Lung (tissue), 12 donors: Measurements from ENCODE around the gene GFOD1. TPM values are rescaled to one million over a fixed set of nuclear protein-coding genes. Genes with fewer than 3 reads are reported as not detected.

ENCODE experiments used
- ATAC-seq: fragments of 200-7000 bp; cut with Tn5 transposase; one replicate; pipeline ENCODE4 v1.9.1; 2020; ENCODE audit warnings: moderate number of reproducible peaks; ENCODE audit not compliant: insufficient read depth, low FRiP score
- DNase-seq, 3 donors: peaks; one replicate each; pipeline ENCODE4 v3.0.0-alpha.2; 2013 to 2017
- H3K27ac ChIP-seq, 2 donors: one replicate each; pipeline ENCODE4 v1.5.1; 2013; ENCODE audit warnings: mild to moderate bottlenecking in 2 of 2, moderate library complexity in 2 of 2, control low read depth in 1 of 2, inconsistent platforms in 1 of 2, low read depth in 1 of 2, low read length in 1 of 2
- H3K27me3 ChIP-seq, 3 donors: one replicate each; pipeline ENCODE4 v1.5.1; 2013; ENCODE audit warnings: low read length in 2 of 3; ENCODE audit not compliant: control insufficient read depth in 3 of 3, insufficient read depth in 3 of 3
- H3K36me3 ChIP-seq, 4 donors: one replicate each; pipeline ENCODE4 v1.5.1; 2013; ENCODE audit warnings: low read length in 4 of 4, mild to moderate bottlenecking in 1 of 4, moderate library complexity in 1 of 4; ENCODE audit not compliant: control insufficient read depth in 4 of 4, insufficient read depth in 4 of 4
- H3K4me1 ChIP-seq, 5 donors: one replicate each; pipeline ENCODE4 v1.5.1; 2013; ENCODE audit warnings: low read length in 5 of 5, mild to moderate bottlenecking in 2 of 5, moderate library complexity in 1 of 5; ENCODE audit not compliant: control insufficient read depth in 5 of 5, insufficient read depth in 5 of 5
- H3K4me3 ChIP-seq: one replicate; pipeline ENCODE4 v1.5.1; 2013; ENCODE audit warnings: mild to moderate bottlenecking, control low read depth, moderate library complexity
- H3K9ac ChIP-seq, 2 donors: one replicate each; pipeline ENCODE4 v1.5.1; 2013; ENCODE audit warnings: low read length in 2 of 2, control low read depth in 1 of 2; ENCODE audit not compliant: insufficient read depth in 1 of 2
- H3K9me3 ChIP-seq, 4 donors: one replicate each; pipeline ENCODE4 v1.5.1; 2013; ENCODE audit warnings: low read length in 3 of 4, mild to moderate bottlenecking in 1 of 4, moderate library complexity in 1 of 4; ENCODE audit not compliant: control insufficient read depth in 4 of 4, insufficient read depth in 3 of 4
- WGBS, 2 donors: extraction: QIAGEN DNeasy Blood & Tissue Kit; methylation state at CpG; one replicate each; pipeline ENCODE4 v1.1.7; 2013; 5-methylcytosine and 5-hydroxymethylcytosine counted together
- polyA plus RNA-seq, 2 donors: library from polyadenylated mRNA; stranded (reverse); fragments of 200-250 nt; gene quantifications; one replicate each; pipeline ENCODE4 v1.2.1, GENCODE V29; 2013
- total RNA-seq, 2 donors: library from RNA; depleted of rRNA in 1 of 2; stranded (reverse); fragments of >200 nt in 1 of 2; gene quantifications; one replicate each; pipeline ENCODE4 v1.2.1, GENCODE V29; 2014 to 2021
- TF ChIP-seq, protein P1 (sequence below): IDR thresholded peaks from 2 replicates; pipeline ENCODE4 v1.5.1; 2012; ENCODE audit warnings: mild to moderate bottlenecking; ENCODE audit errors: control extremely low read depth, extremely low read depth
- donor health status: control.
- donor health status: control.
- donor health status: Bipolar disorder and iron deficiency.
- donor health status: healthy.
- donor health status: DM: yes; HTN: yes; CAD: no.

The GFOD1 gene
- total and polyA plus RNA-seq, 4 donors = 4.0 to 22.8 (median 7.9) TPM

DNA sequence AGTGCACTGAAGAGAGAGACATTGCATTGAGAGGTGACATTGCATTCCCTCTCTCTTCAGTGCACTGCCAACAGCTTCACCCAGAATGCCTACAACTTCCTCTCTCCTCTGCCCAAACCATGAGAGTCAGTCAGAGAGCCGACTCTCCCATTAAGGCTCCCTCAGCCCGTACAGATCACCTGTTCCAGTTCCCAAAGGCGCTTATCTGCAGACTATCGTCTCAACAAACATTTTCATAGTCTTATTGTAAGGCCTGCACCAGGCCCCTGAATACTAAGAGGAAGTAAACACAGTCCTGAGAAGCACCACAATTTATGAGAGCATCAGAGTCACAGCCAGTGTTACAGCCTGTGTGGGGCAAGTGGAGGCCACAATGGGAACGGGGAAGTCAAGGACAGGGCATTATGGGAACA, 53.7 kb downstream of the GFOD1 start:
- H3K4me3 ChIP-seq = no peak overlapping the region
- H3K36me3 ChIP-seq = no peaks in the 10 kb centered on the region
- DNase-seq (no peak), ATAC-seq (peak; percentile 47)
- TF ChIP-seq, protein P1, sequence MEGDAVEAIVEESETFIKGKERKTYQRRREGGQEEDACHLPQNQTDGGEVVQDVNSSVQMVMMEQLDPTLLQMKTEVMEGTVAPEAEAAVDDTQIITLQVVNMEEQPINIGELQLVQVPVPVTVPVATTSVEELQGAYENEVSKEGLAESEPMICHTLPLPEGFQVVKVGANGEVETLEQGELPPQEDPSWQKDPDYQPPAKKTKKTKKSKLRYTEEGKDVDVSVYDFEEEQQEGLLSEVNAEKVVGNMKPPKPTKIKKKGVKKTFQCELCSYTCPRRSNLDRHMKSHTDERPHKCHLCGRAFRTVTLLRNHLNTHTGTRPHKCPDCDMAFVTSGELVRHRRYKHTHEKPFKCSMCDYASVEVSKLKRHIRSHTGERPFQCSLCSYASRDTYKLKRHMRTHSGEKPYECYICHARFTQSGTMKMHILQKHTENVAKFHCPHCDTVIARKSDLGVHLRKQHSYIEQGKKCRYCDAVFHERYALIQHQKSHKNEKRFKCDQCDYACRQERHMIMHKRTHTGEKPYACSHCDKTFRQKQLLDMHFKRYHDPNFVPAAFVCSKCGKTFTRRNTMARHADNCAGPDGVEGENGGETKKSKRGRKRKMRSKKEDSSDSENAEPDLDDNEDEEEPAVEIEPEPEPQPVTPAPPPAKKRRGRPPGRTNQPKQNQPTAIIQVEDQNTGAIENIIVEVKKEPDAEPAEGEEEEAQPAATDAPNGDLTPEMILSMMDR = no peak
- H3K9ac ChIP-seq = no peak overlapping the region
- no peaks in the 10 kb centered on the region for H3K9me3 ChIP-seq
- H3K27me3 ChIP-seq = no peaks in the 10 kb centered on the region
- H3K4me1 ChIP-seq = peaks cover 18 to 43% (median 21%) of the 10 kb centered on the region in 5 donors
- 31 to 71% methylated on average over 5 of the region's 5 CpGs for WGBS, 2 donors
- H3K27ac ChIP-seq = no peak overlapping the region

DNA sequence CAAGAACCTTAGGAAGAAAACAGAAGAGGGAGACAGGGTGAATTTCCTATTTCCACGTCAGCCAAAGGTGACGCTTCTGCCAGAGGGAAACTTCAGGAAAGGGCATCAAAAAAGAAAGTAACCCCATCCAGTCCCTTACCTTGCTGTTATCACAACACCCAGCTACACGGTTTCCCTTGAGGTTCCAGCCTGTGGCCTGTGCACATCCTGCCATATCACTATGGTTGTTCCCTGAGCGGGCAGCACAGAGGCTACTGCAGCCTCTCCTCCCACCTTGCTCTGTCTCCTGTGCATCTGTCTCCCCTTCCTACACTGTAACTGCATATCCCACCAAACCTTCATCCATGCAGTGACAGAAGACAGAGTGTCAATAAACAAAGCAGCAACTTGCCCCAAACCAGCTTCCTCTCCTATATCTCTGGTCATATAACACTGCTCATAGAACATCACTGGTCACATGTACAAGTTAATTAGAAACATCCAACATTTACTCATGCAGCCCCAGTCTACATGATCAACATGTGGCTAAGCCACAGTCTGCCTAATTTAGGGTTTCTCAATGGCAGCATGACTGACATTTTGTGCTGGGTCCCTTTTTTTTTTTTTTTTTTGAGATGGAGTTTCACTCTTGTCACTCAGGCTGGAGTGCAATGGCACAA, 54.7 kb downstream of the GFOD1 start:
- H3K9ac ChIP-seq = no peak overlapping the region
- no peak overlapping the region for H3K4me3 ChIP-seq
- no peaks in the 10 kb centered on the region for H3K9me3 ChIP-seq
- peaks cover 17 to 44% (median 22%) of the 10 kb centered on the region in 5 donors for H3K4me1 ChIP-seq
- TF ChIP-seq, protein P1 = no peak
- no peaks in the 10 kb centered on the region for H3K36me3 ChIP-seq
- DNase-seq (no peak), ATAC-seq (no peak)
- 60 to 67% methylated on average over 4 of the region's 4 CpGs for whole genome bisulfite sequencing, 2 donors
- peak overlapping the region in 1 of 2 donors; percentile 26 for H3K27ac ChIP-seq
- no peaks in the 10 kb centered on the region for H3K27me3 ChIP-seq

- H3K36me3 ChIP-seq = no peaks in the 10 kb centered on the region
- no peaks in the 10 kb centered on the region for H3K27me3 ChIP-seq
- DNase-seq (no peak), ATAC-seq (no peak)
- H3K27ac ChIP-seq = no peak overlapping the region
- WGBS, 2 donors = 54 to 69% methylated on average over 5 of the region's 5 CpGs
- TF ChIP-seq, protein P1 = no peak
- H3K9me3 ChIP-seq = no peaks in the 10 kb centered on the region
- H3K4me1 ChIP-seq = peaks cover 16 to 44% (median 21%) of the 10 kb centered on the region in 5 donors
- no peak overlapping the region for H3K4me3 ChIP-seq
- H3K9ac ChIP-seq = no peak overlapping the region
Observed at GRCh38 chr6:13431861-13432465, 55.4 kb downstream of the GFOD1 start.
